ENCODE data around the gene GOLGA8N. TPM values are rescaled to one million over a fixed set of nuclear protein-coding genes. Genes with fewer than 3 reads are reported as not detected.
"Not testable (repeated sequence)": the region's sequence is repeated elsewhere in the genome, so short reads cannot be mapped to it uniquely, and the experiment has no call there.

GOLGA8N gene
- total RNA-seq (9.2 TPM), polyA plus RNA-seq (ENCODE audit: insufficient read depth in 1 of 8, insufficient read length in 8 of 8, low replicate concordance in 1 of 8) (10 to 100 TPM; 10.5 to 31.8 (median 17.7) TPM)
- long read RNA-seq, donor 1: 0 reads
- long read RNA-seq, donor 2: 0 reads
- long read RNA-seq, donor 3: 0 reads
- long read RNA-seq, donor 4: 0 reads
- long read RNA-seq, donor 5: 0 reads
- long read RNA-seq, donor 6: 0 reads
- long read RNA-seq, donor 7: 0 reads
- long read RNA-seq, donor 8: 0 reads
- long read RNA-seq, donor 9: 0 reads
- long read RNA-seq, donor 10, partial matches to known transcripts: 0 of 17 reads
- long read RNA-seq, donor 10, other reads (novel, unspliced or antisense): 17 of 17 reads
- long read RNA-seq, donor 11: 0 reads

- H3K27me3 ChIP-seq (ENCODE audit: control insufficient read depth, insufficient read depth, low read length); H3K9me3 ChIP-seq (replicated peaks; ENCODE audit: control insufficient read depth, low read depth, low read length); H3K4me1 ChIP-seq (ENCODE audit: control insufficient read depth, insufficient read depth, low read length); H3K36me3 ChIP-seq (ENCODE audit: control insufficient read depth, insufficient read depth, low read length); DNase-seq; H3K4me3 ChIP-seq (ENCODE audit: low read length); H3K27ac ChIP-seq (ENCODE audit: low read length): not testable (repeated sequence)
- no CpG with 5 or more reads among the region's 8 CpGs for WGBS (ENCODE audit: insufficient coverage)
Observed at GRCh38 chr15:32593151-32593550, at the start of gene GOLGA8N. TSS of gene GOLGA8N (plus strand) at chr15:32593456.

GRCh38 chr15:32543456-32543855 is 49.8 kb upstream of the GOLGA8N start:
- H3K4me3 ChIP-seq (ENCODE audit: low read length); DNase-seq; H3K27ac ChIP-seq (ENCODE audit: low read length); H3K4me1 ChIP-seq (ENCODE audit: control insufficient read depth, insufficient read depth, low read length); H3K36me3 ChIP-seq (ENCODE audit: control insufficient read depth, insufficient read depth, low read length); H3K9me3 ChIP-seq (replicated peaks; ENCODE audit: control insufficient read depth, low read depth, low read length); H3K27me3 ChIP-seq (ENCODE audit: control insufficient read depth, insufficient read depth, low read length): not testable (repeated sequence)
- WGBS (ENCODE audit: insufficient coverage): no CpG with 5 or more reads among the region's 1 CpG

- H3K36me3 ChIP-seq (ENCODE audit: control insufficient read depth, insufficient read depth, low read length); H3K4me3 ChIP-seq (ENCODE audit: low read length); H3K9me3 ChIP-seq (replicated peaks; ENCODE audit: control insufficient read depth, low read depth, low read length); H3K27ac ChIP-seq (ENCODE audit: low read length); H3K4me1 ChIP-seq (ENCODE audit: control insufficient read depth, insufficient read depth, low read length); DNase-seq; H3K27me3 ChIP-seq (ENCODE audit: control insufficient read depth, insufficient read depth, low read length): not testable (repeated sequence)
- no CpG with 5 or more reads among the region's 9 CpGs for WGBS (ENCODE audit: insufficient coverage)
Observed at GRCh38 chr15:32545129-32545528, 48.1 kb upstream of the GOLGA8N start.

- H3K9me3 ChIP-seq (replicated peaks; ENCODE audit: control insufficient read depth, low read depth, low read length); H3K27ac ChIP-seq (ENCODE audit: low read length); H3K4me1 ChIP-seq (ENCODE audit: control insufficient read depth, insufficient read depth, low read length); H3K27me3 ChIP-seq (ENCODE audit: control insufficient read depth, insufficient read depth, low read length); DNase-seq; H3K36me3 ChIP-seq (ENCODE audit: control insufficient read depth, insufficient read depth, low read length); H3K4me3 ChIP-seq (ENCODE audit: low read length): not testable (repeated sequence)
Observed at GRCh38 chr15:32554587-32554986, 38.7 kb upstream of the GOLGA8N start.

GRCh38 chr15:32562198-32562597 is 31.1 kb upstream of the GOLGA8N start:
- not testable (repeated sequence) for H3K9me3 ChIP-seq (replicated peaks; ENCODE audit: control insufficient read depth, low read depth, low read length); H3K4me3 ChIP-seq (ENCODE audit: low read length); DNase-seq; H3K36me3 ChIP-seq (ENCODE audit: control insufficient read depth, insufficient read depth, low read length); H3K27ac ChIP-seq (ENCODE audit: low read length); H3K27me3 ChIP-seq (ENCODE audit: control insufficient read depth, insufficient read depth, low read length); H3K4me1 ChIP-seq (ENCODE audit: control insufficient read depth, insufficient read depth, low read length)
- WGBS (ENCODE audit: insufficient coverage): no CpG with 5 or more reads among the region's 6 CpGs

- H3K4me1 ChIP-seq (ENCODE audit: control insufficient read depth, insufficient read depth, low read length); H3K4me3 ChIP-seq (ENCODE audit: low read length); H3K36me3 ChIP-seq (ENCODE audit: control insufficient read depth, insufficient read depth, low read length); DNase-seq; H3K27me3 ChIP-seq (ENCODE audit: control insufficient read depth, insufficient read depth, low read length); H3K9me3 ChIP-seq (replicated peaks; ENCODE audit: control insufficient read depth, low read depth, low read length); H3K27ac ChIP-seq (ENCODE audit: low read length): not testable (repeated sequence)
- no CpG with 5 or more reads among the region's 3 CpGs for WGBS (ENCODE audit: insufficient coverage)
Observed at GRCh38 chr15:32568988-32569387, 24.3 kb upstream of the GOLGA8N start.

GRCh38 chr15:32578482-32578881 is 14.8 kb upstream of the GOLGA8N start:
- WGBS (ENCODE audit: insufficient coverage): no CpG with 5 or more reads among the region's 4 CpGs
- H3K9me3 ChIP-seq (replicated peaks; ENCODE audit: control insufficient read depth, low read depth, low read length); DNase-seq; H3K4me1 ChIP-seq (ENCODE audit: control insufficient read depth, insufficient read depth, low read length); H3K36me3 ChIP-seq (ENCODE audit: control insufficient read depth, insufficient read depth, low read length); H3K27ac ChIP-seq (ENCODE audit: low read length); H3K27me3 ChIP-seq (ENCODE audit: control insufficient read depth, insufficient read depth, low read length); H3K4me3 ChIP-seq (ENCODE audit: low read length): not testable (repeated sequence)

GRCh38 chr15:32585844-32586243 is 7.4 kb upstream of the GOLGA8N start:
- H3K4me1 ChIP-seq (ENCODE audit: control insufficient read depth, insufficient read depth, low read length); H3K4me3 ChIP-seq (ENCODE audit: low read length); H3K9me3 ChIP-seq (replicated peaks; ENCODE audit: control insufficient read depth, low read depth, low read length); H3K27me3 ChIP-seq (ENCODE audit: control insufficient read depth, insufficient read depth, low read length); H3K27ac ChIP-seq (ENCODE audit: low read length); DNase-seq; H3K36me3 ChIP-seq (ENCODE audit: control insufficient read depth, insufficient read depth, low read length): not testable (repeated sequence)
- no CpG with 5 or more reads among the region's 4 CpGs for WGBS (ENCODE audit: insufficient coverage)

GRCh38 chr15:32609518-32609917 is 16.3 kb downstream of the GOLGA8N start:
- not testable (repeated sequence) for H3K4me3 ChIP-seq (ENCODE audit: low read length); DNase-seq; H3K4me1 ChIP-seq (ENCODE audit: control insufficient read depth, insufficient read depth, low read length); H3K36me3 ChIP-seq (ENCODE audit: control insufficient read depth, insufficient read depth, low read length); H3K27ac ChIP-seq (ENCODE audit: low read length); H3K9me3 ChIP-seq (replicated peaks; ENCODE audit: control insufficient read depth, low read depth, low read length); H3K27me3 ChIP-seq (ENCODE audit: control insufficient read depth, insufficient read depth, low read length)
- WGBS (ENCODE audit: insufficient coverage): no CpG with 5 or more reads among the region's 2 CpGs

GRCh38 chr15:32610719-32611118 is 17.5 kb downstream of the GOLGA8N start:
- H3K36me3 ChIP-seq (ENCODE audit: control insufficient read depth, insufficient read depth, low read length); H3K4me1 ChIP-seq (ENCODE audit: control insufficient read depth, insufficient read depth, low read length); H3K27me3 ChIP-seq (ENCODE audit: control insufficient read depth, insufficient read depth, low read length); H3K9me3 ChIP-seq (replicated peaks; ENCODE audit: control insufficient read depth, low read depth, low read length); H3K27ac ChIP-seq (ENCODE audit: low read length); H3K4me3 ChIP-seq (ENCODE audit: low read length): not testable (repeated sequence)
- DNase-seq: peak; percentile 37
- WGBS (ENCODE audit: insufficient coverage): no CpG with 5 or more reads among the region's 3 CpGs

GRCh38 chr15:32614712-32615050 is 21.4 kb downstream of the GOLGA8N start:
- not testable (repeated sequence) for H3K4me1 ChIP-seq (ENCODE audit: control insufficient read depth, insufficient read depth, low read length); H3K9me3 ChIP-seq (replicated peaks; ENCODE audit: control insufficient read depth, low read depth, low read length); H3K36me3 ChIP-seq (ENCODE audit: control insufficient read depth, insufficient read depth, low read length); H3K27me3 ChIP-seq (ENCODE audit: control insufficient read depth, insufficient read depth, low read length); DNase-seq
- no CpG with 5 or more reads among the region's 16 CpGs for WGBS (ENCODE audit: insufficient coverage)
- H3K27ac ChIP-seq (ENCODE audit: low read length): peak overlapping the region; percentile 84
- H3K4me3 ChIP-seq (ENCODE audit: low read length): peak overlapping the region; percentile 56

All from muscle of leg (tissue), 16 donors.